GM19023 (cell line): Measurements from ENCODE around the gene CAMSAP2.
A peak's percentile ranks its signal among the peaks of the same experiment; 100 is the strongest.

Experiments used
- ATAC-seq: cut with Tn5 transposase; IDR thresholded peaks from one replicate; pipeline ENCODE4 v1.9.1; 2021; ENCODE audit warnings: mild to moderate bottlenecking, moderate library complexity; ENCODE audit not compliant: unreplicated experiment

The CAMSAP2 gene

GRCh38 chr1:200874694-200875093 lies 136.0 kb downstream of the CAMSAP2 start:
- no peak for ATAC-seq

GRCh38 chr1:200875416-200875815 lies 136.7 kb downstream of the CAMSAP2 start:
- no peak for ATAC-seq

GRCh38 chr1:200877010-200877409 lies 138.3 kb downstream of the CAMSAP2 start:
- ATAC-seq = no peak

GRCh38 chr1:200877839-200878551 lies 139.3 kb downstream of the CAMSAP2 start:
- peak; percentile 52 for ATAC-seq

- peak; percentile 66 for ATAC-seq
Observed at GRCh38 chr1:200880212-200880611, 141.5 kb downstream of the CAMSAP2 start.

GRCh38 chr1:200883118-200883517 lies 144.4 kb downstream of the CAMSAP2 start:
- ATAC-seq = no peak

- no peak for ATAC-seq
Observed at GRCh38 chr1:200885623-200886402, 147.1 kb downstream of the CAMSAP2 start.

- no peak for ATAC-seq
Observed at GRCh38 chr1:200886594-200886993, 147.9 kb downstream of the CAMSAP2 start.

GRCh38 chr1:200887036-200887435 lies 148.3 kb downstream of the CAMSAP2 start:
- ATAC-seq = no peak

GRCh38 chr1:200887772-200888348 lies 149.2 kb downstream of the CAMSAP2 start:
- ATAC-seq = no peak

GRCh38 chr1:200888349-200888838 lies 149.7 kb downstream of the CAMSAP2 start:
- peak; percentile 80 for ATAC-seq

- no peak for ATAC-seq
Observed at GRCh38 chr1:200889571-200889970, 150.9 kb downstream of the CAMSAP2 start.

GRCh38 chr1:200890027-200890426 lies 151.3 kb downstream of the CAMSAP2 start:
- ATAC-seq = no peak

- ATAC-seq = peak; percentile 31
Observed at GRCh38 chr1:200890818-200891773, 152.4 kb downstream of the CAMSAP2 start.

- ATAC-seq = no peak
Observed at GRCh38 chr1:200891774-200892157, 153.1 kb downstream of the CAMSAP2 start.

GRCh38 chr1:200892546-200892945 lies 153.9 kb downstream of the CAMSAP2 start:
- ATAC-seq = no peak

GRCh38 chr1:200892958-200893357 lies 154.3 kb downstream of the CAMSAP2 start:
- ATAC-seq = no peak

GRCh38 chr1:200893411-200893901 lies 154.8 kb downstream of the CAMSAP2 start:
- no peak for ATAC-seq

GRCh38 chr1:200894712-200895442 lies 156.2 kb downstream of the CAMSAP2 start, which contains the start of gene INAVA:
TSS of gene INAVA (plus strand) at chr1:200894900. CDS start at chr1:200898401, 3,501 bp downstream.
- no peak for ATAC-seq

GRCh38 chr1:200895443-200895789 lies 156.7 kb downstream of the CAMSAP2 start:
- no peak for ATAC-seq
